GM19455 (cell line): ENCODE measurements around the gene C1QTNF8.

Source experiments
- ATAC-seq: cut with Tn5 transposase; IDR thresholded peaks from one replicate; pipeline ENCODE4 v1.9.1; 2021; ENCODE audit not compliant: unreplicated experiment

C1QTNF8 gene

DNA sequence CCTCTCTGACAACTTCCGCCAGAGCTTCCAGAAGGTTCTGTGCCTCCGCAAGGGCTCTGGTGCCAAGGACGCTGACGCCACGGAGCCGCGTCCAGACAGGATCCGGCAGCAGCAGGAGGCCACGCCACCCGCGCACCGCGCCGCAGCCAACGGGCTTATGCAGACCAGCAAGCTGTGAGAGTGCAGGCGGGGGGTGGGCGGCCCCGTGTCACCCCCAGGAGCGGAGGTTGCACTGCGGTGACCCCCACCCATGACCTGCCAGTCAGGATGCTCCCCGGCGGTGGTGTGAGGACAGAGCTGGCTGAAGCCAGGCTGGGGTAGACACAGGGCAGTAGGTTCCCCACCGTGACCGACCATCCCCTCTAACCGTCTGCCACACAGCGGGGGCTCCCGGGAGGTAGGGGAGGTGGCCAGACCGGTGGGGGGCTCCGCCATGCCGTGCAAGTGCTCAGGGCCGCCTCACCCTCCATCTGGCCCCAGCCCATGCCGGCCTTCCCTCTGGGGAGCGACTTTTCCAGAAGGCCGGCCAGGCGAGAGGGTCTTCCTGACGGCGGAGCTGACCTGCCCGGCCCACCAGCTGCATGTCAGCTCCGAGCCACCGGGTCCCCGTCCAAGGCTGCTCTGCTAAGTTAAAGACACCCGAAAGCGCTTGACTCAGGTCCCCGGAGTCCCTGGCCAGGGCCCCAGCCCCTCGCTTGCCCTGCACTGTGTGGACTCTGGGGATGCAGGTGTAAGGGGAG lies 16.1 kb downstream of the C1QTNF8 start:
- ATAC-seq, result no peak

DNA sequence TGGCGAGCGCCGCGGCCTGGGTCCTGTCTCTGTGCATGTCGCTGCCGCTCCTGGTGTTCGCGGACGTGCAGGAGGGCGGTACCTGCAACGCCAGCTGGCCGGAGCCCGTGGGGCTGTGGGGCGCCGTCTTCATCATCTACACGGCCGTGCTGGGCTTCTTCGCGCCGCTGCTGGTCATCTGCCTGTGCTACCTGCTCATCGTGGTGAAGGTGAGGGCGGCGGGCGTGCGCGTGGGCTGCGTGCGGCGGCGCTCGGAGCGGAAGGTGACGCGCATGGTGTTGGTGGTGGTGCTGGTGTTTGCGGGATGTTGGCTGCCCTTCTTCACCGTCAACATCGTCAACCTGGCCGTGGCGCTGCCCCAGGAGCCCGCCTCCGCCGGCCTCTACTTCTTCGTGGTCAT lies 16.7 kb downstream of the C1QTNF8 start:
- ATAC-seq, result no peak

DNA sequence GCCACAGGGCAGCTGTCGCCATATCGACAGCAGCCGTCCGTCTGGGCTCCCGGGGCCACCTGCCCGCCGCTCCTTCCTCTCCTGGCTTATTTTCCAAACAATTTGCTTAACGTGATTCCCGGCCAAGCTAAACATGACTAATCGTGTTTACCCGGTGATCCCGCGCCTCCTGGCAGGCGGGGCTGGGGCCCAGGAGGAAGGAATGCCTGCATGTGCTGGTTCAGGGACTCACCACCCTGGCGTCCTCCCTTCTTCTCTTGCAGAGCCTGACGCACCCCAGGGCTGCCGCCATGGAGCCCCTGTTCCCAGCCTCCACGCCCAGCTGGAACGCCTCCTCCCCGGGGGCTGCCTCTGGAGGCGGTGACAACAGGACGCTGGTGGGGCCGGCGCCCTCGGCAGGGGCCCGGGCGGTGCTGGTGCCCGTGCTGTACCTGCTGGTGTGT lies 17.4 kb downstream of the C1QTNF8 start:
- no peak for ATAC-seq

DNA sequence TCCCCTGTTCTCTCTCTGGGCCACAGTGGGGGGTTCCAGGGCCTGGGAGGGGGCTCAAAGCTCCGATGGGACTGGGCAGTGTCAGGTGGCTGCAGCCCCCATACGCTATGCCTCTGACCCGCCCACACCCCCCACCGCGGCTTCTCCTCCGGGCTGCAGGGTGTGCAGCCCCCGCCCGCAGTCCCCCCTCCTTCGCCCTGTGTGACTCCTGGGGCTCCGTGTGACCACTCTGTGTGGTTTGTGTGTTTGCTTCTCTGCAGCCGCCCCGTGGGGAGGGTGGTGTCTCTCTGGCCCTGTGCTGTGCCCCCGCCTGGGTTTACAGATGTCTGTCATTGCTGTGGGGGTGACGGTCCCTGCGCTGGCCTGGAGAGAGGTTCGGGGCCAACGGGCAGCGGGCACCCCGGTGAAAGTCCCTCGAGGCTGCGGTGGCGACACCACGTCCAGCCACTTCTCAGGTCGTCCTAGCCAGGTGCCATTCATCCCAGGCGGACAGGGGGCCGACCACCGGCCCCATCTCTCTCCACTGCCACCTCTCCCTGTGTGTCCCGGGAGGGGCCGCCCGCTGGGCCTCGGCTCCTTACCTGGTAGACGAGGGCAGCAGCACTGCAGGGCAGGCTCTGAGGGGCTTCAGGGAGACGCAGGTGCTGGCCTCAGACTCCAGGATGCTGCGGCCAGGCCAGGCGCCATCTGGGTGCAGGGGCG lies 18.0 kb downstream of the C1QTNF8 start:
- ATAC-seq, result no peak

DNA sequence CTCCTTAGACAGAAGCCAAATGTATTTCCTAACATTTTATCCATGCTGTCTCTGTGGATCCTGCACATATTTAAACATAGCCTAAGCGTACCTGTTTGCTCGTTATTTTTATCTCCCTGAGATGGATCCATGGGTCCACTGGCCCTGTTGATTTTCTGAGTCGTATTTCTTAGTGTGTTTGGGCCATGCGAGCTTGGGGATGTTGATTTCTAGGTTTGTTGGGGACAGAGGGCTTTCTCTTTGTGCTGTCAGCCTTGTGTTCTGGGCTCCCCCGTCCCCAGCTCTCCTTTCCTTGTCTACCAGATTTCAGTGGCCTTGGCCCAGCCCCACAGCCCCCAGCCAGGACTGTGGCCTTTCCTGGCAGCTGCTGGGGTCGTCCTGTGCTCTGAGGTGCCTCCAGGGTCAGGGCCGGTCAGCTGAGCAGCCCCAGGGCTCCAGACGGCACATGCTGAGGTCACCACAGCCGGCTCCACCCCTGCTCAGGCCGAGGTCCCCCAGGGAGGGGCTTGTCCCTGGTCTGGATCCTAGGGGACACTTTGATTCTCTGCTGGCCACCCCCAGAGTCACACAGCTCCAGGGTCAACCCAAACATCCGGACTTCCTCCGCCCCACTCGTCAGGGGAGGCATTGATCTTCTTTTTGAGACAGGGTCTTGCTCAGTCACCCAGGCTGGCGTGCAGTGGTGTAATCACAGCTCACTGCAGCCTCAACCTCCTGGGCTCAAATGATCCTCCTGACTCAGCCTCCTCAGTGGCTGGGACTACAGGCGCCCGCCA lies 19.1 kb downstream of the C1QTNF8 start:
- ATAC-seq, result no peak

DNA sequence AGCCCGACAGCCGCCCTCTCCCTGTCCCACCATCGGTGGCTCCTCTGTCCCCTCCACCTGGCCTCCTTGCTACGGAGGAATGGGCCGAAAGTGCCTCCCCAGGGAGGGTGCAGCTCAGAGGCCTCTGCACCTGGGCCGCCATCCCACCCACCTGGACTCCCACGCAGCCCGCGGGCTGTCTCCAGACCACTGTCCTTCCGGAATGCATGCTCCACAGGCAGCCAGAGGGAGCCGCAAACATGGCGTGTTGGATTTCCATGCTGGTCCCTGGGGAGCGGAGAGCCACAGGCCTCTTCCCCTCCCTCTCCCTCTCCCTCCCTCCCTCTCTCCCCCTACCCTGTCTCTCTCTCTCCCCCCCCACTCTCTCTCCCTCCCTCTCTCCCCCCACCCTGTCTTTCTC lies 20.5 kb downstream of the C1QTNF8 start:
- ATAC-seq, result no peak

DNA sequence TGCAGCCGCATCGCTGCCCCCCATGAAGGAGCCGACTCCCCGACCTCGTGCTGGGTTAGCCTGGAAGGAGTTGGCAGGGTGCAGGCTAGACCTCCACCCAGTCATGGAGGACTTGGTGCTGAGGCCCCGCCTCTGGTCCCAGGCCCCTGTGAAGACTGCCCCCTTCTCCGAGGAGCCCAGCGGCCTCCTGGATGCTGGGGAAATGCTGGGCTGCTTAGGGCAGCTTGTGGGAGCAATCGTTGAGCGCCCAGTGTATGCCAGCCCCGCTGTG lies 21.7 kb downstream of the C1QTNF8 start:
- ATAC-seq, result no peak

DNA sequence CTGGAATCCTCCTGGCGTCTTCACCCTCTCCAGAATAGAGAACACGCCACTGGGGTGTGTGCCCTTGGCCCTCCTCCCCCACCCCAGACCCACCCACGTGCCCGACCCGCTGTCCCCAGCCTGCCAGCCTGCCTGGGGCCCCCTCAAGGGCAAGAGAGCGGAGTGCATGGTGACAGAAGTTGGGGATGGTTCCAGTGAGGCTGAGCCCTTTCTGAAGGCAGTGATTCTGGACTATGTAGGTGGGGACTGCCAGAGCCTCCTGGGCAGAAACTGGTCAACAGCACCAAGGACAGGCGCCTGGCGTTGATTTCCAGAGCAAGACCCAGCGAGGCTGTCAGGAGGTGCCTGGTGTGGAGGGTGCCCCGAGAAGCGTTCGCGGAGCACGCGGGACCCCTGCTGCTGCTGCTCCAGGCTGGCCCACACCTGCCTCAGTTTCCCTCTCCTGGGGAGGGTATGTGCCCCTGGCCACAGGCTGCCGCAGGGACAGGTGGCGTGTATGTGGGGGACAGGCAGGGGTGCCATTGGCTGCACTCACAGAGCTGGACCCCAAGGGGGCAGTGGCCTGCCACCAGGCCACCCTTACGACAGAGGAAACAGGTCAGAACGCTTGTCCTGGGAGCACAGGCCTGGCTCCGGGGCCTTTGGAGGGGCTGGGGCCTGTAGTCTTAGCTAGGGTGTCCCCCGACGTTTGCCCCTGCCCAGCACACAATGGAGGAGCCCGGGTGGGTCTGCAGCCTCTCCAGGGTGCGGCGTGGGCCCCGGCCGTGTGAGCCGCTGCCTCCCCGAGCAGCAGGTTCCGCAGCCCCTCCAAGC lies 22.3 kb downstream of the C1QTNF8 start:
- ATAC-seq, result no peak

DNA sequence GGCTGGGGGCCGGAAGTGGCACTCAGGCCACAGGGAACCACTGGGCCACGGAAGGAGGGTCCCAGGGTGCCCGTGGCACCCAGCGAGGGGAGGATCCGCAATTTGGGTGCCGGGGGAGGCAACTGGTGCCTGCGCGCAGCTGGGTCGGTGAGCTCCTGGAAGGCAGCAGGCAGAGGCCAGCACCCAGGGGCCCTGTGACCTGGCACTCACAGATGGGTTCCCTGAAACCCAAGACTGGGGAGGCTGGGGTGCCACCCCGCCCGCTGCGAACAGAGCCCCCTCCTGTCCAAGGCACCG lies 22.8 kb downstream of the C1QTNF8 start:
- ATAC-seq, result no peak

DNA sequence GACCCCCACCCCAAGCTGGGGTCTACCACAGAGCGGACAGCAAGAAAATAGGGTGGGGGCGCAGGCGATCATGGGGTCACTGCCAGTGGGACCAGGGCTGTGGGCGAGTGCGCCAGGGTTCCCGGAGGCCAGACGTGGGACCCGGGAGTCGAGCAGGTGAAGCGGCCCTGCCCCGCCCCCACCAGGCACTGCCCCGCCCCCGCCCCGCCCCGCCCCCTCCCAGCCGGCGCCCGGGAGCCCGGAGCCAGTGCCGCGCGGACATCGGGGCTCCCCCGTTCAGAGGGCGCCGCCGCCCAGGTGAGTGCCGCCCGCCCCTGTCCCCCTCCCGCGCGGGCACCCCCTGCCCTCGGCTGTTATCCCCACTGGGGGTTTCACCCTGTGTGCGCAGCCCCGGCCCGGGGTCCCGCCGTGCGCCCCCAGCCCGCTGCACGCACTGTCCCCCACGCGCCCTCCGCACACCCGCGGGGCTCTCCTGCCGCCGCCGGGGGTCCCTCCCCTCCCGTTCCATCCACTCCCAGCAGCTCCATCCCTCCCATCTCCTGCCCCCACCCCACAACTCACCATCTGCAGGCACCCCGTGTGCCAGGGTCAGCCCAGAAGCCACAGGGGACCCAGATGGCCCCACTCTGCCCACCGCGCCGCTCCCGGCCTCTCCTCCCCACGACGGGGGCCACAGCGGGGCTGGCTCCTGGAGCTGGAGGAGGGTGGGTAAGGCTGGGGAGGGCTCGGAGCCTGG lies 23.4 kb downstream of the C1QTNF8 start, which contains the start of gene SSTR5:
TSS of gene SSTR5 (plus strand) at position 222 of the 736 bp plus-strand sequence. CDS start 6,122 bp downstream, outside the sequence.
- ATAC-seq, result no peak

DNA sequence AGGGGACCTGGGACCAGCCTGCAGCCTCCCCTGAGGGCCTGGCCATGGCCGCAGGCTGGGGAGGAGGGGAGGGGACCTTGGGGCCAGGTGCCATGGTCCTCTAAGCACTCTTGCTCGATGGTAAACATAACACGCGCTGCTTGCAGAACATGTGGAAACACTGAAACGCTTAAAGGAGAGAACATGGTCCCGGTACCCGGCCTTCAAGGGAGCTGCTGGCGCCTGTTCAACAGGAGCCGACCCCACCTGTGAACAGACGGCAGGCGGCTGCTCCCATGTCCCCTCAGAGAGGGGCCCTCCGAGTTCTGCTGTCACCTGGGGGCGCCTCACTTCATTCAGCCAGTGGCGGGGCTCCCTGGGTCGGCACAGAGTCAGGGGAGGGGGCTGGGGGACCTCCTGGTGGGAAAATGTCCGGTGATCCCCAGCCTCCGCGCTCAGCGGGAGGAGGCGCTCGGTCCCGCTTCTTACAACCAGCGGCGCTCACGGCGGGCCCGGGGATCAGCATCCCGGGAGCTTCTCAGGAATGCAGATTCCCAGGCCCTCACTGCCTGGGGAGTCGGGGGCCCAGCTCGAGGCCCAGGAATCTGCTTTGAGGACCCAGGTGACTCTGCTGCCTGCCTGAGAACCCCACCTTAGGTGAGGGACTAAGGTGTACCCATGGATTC lies 24.4 kb downstream of the C1QTNF8 start:
- ATAC-seq, result no peak

DNA sequence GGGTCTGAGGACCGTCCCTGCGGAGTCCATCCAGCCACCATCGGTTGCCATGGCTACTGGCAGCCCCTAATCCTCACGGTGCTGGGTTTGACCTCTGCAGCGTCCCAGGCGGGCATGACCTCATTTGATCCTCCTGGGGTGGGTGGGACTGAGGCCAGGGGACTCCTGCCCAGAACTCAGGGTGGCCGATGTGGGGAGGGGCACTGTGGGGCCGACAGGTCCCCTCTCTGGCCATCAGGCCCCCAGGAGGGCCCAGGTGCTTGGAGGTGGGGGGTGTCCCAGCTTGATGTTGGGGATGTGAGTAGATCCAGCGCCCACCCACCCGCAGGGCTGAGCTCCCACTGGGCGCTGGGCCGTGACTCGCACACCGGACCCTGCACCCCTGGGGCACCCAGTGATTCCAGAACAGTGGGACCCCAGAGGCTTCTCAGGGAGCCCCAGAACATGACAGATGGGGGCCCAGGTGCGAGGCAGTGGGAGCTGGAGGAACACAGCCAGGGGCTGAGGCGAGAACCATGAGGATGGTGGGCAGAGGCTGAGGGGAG lies 25.1 kb downstream of the C1QTNF8 start:
- no peak for ATAC-seq

DNA sequence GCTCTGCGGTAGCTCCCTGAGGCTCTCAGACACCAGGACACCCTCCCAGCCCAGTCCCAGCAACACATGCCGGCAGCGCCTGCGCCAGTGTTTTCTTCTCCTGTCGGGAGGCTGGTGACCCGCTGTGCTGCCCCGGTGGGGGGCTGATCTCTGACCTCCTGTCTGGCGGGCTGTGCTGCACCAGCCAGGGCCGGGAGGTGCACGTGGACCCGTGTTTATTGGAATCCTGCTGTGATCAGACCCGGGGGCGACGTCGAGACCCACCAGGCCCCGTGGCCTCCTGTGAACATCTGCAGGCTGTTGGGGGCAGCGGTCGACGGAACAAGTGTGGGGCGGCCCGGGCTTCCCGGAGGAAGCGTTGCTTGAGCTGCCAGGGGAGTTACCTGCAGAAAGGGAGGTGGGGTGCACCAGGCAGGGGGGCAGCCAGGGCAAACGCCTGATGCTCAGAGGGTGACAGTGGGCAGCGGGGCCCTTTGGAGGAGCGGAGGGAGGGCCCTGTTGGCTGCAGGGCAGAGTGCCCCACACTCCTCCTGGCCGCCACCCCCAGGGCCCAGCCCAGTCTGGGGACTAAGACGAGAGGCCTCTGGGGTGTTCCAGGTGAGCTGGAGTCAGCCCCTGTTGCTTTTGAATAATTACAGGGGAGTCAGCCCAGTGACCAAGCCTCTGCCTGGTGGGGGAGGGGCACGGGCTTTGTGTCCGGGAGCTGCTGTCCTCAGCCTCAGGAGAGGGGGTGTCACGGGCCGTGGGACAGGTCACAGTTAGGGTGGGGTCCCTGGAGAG lies 25.8 kb downstream of the C1QTNF8 start:
- no peak for ATAC-seq

DNA sequence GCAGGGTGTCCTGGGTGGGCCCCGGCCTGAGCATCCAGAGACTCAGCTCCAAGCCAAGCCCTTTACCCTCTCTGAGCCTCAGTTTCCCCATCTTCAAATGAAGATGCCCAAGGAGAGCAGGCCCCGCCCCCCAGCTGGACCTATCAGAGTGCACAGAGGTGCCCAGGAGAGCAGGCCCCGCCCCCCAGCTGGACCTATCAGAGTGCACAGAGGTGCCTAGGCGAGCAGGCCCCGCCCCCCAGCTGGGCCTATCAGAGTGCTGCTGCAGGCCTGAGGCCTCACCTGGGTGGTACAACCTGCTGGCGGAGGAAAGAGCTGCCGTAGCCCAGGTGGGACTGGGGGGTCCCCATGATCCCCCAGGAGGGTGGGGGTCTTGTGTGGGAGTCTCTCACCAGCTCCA lies 26.9 kb downstream of the C1QTNF8 start:
- ATAC-seq, result no peak

DNA sequence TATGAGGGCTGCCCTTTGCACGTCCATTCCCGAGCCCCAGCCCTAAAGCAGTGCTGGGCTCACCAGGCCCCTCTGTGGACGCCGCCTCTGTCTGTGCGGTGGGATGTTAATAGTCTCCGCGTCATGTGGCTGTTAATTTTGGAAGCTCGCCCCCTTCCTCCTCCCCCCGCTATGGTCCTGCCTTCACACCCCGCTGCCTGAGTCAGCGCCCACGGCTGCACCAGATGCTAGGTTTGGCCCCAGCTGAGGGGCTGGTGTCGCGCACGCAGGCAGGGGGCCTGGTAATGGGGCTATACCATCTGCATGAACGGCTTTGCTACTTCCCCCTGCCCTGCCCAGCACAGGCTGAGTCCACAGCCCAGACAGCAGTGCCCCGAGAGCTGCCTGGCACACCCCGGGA lies 27.6 kb downstream of the C1QTNF8 start:
- ATAC-seq, result no peak

DNA sequence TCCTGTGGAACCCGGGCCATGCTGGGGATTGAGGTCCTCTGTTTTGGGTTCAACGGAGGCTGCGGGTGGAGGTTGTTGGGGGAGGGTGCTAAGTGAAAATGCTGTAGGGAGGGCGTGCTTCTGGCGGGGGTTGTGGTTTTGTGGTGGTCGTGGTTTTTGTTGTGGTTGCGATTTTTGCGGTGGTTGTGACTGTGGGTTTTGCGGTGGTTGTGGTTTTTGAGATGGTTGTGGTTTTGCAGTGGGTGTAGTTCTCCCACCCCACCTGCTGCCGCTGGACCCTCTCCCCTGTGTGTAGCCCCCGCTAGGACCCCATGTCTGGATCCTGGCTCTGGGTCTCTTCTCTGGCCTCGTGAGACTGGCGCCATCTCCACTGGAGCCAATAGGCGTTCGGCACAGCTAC lies 28.4 kb downstream of the C1QTNF8 start:
- ATAC-seq, result no peak

DNA sequence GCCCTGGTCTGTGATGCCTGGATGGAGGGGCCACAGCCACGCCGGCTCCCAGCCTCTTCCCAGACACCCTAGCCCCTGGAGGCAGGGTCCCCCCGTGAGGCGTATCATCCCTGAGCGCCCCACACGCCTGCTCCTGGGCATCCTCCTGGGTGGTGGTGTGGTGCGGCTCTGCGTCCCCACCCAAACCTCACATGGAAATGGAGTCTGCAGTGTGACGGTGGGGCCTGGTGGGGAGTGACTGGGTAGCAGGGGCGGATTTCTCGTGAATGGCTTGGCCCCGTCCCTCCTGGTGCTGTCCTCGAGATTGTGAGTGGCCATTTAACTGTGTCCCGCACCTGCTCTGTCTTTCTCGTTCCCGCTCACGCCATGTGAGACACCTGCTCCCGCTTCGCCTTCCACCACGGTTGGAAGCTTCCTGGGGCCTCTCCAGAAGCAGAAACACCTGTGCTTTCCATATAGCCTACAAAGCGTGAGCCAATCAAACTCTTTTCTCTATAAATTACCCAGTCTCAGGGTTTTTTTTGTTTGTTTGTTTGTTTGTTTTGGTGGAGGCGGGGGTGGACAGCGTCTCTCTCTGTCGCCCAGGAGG lies 29.4 kb downstream of the C1QTNF8 start:
- no peak for ATAC-seq

DNA sequence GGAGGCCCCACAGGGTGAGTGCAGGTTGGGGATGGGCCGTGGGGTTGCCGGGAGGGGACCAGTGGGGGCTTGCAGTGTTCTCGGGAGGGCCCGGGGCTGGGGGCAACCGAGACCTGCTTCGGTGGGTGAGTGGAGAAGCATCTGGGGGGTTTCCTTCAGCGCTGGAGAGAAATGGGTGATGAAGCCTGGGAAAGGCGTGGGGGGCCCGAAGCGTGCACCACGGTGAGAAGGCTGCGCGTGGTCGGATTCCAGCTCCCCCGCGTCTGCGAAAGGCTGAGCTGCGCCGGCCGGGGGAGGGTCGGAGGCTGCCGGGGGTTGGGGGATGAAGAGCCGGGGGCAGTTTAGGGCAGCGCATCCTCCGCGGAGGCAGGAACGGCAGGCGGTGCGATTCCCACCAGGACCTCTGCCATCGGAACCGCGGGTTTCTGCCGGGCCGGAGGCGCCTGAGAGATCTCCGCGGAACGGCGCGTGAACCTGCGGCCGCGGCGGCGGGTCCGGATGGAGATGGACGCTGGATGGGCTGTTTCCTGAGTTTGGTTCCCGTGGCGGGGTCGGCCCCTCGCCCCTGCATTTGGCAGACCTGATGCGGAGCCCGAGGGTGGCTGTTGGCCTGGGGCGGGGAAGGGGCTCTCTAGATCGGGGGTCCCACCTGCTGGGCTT lies 30.4 kb downstream of the C1QTNF8 start:
- ATAC-seq, result no peak
